ENCODE results near the gene SCGB3A1.
A peak's percentile ranks its signal among the peaks of the same experiment; 100 is the strongest.

Gene SCGB3A1

DNA sequence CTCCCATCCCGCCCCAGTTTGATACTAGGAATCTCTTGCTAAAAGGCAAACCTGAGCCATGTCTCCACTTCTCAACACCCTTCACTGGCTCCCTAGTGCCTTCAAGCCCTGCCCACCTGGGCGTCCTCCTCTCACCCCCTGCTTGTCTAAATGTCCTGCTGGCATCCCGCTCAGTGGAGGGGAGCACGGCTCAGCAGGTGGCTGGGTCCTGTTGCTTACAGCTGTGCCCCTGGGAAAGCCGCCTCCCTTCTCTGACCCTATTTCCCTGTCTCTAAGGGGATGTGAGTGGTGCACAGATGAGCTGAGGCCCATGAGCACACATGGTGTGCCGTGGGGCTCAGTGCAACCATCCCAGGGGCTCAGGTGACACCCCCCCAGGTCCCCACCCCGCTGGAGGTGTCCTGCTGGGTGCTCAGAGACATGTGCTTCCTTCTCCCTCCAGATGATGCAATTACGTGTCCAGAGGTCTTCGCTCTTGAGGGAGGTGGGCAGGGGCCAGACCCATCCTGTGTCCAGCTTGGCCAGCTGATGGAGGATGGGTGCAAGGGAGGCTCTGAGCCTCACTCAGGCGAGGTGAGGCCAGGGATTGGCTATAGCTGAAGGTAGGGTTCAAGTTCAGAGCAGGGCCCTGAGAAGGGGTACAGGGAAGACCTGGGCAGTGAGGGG is 34.0 kb upstream of the SCGB3A1 start:
- no peak for DNase-seq

DNA sequence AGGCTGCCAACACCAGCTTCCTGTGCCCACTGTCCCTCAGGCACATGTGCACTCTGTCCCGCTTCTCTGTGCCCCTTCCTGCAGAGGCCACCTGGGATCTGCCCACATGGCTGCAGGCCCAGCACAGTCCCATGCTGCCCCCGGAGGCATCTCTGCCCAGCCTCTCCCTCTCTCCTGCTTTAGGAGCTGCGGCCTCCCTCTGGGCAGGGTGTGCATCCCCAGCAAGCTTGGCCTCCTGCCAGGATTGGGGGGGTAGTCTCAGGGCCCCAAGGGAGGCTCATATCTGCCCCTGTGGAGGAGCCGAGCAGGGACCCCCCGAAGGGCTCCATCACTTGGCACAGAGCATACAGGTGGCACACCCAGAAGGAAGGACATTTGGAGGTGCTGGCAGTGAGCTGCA is 33.3 kb upstream of the SCGB3A1 start:
- no peak for DNase-seq

DNA sequence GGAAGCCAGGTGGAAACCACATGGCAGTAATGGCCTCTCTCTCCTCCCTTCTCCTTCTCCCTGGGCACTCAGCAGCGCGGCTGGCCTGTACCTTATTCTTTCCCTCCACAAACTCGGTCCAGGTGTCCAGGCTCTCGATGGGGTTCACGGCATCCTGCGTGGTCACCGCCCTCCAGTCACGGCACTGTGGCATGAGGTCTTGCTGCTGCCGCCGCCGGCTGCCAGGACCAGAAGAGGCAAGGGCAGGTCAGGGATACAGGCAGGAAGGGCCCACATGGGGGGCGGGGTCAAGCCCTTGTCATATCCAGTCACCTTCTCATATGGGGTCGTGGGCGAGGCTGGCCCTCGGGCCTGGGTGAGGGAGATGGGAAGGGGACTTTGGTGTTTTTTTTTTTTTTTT is 32.5 kb upstream of the SCGB3A1 start:
- no peak for DNase-seq

DNA sequence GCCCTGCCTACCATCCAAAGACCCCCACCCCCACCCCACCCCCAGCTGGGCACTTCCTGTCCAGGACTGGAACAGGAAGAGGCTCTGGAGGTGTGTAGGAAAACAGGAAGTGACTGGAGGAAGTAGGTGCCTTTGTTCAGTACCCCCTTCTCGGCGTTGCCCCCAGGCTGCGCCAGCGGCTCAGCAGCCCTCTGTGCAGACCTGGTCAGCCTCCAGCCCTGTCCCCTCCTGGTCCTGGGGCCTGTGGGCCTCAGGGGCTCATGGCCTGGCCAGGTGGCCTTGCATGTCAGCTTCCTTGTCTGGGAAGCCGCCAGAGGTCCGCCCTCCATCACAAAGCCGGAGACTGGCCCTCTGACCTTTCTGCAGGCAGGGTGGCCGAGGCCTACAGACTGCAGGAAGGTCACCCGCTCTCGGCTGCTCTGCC is 32.1 kb upstream of the SCGB3A1 start:
- DNase-seq: no peak

DNA sequence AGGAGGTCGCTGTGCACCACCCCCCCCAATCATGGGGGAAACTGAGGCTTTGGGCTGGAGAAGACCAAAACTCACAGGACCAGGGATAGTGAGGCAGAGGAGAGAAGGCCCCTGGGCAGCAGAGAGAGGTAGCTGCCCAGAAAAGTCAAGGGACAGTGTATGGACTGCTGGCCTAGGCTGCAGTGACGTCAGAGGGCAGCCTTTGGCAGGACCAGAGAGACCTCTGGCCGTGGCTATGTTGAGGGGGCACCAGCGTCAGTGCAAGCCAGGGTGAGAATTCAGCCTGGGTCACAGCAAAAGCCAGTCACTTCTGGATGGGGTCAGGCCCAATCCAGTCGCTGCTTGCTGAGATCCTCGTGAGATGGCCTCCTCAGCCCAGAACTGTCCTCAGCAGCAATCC is 31.6 kb upstream of the SCGB3A1 start:
- DNase-seq: no peak

DNA sequence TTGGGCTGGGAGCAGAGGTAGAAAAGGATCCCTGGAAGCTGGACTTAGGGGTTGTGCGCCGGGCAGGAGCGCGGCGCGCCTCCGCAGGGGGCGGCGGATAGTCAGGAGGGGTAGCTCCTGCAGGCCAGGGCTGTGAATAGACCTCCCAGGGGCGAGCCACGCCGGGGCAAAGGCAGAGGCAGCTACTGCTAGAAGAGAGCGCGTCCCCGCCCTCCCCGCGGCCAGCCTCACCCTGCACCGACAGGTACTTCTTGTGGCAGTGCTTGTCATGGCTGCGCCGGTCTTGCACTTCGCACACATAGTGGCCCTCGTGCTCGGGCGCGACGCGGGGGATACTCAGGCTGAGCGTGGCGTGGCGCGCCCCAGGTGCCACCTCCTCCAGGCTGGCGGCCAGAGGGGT is 30.0 kb upstream of the SCGB3A1 start:
- DNase-seq: no peak

DNA sequence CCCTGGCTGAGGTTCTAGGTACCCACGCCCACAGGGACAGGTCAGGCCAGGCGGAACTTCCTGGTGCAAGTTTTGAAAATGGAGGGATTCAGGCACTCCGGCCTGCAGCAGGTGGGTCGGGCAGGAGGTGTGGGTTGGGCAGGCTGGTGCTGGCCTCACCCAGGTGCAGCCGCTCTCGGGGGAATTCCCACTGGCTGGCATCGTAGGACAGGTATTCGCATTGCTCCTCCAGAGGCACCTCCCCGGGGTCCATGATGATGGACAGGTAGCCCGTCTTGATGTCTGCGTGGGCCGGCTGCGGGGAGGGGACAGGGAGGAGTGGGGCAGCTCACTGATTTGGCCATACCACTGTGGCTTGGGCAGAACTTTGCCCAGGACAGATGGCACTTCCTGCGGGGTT is 28.7 kb upstream of the SCGB3A1 start:
- DNase-seq: no peak

DNA sequence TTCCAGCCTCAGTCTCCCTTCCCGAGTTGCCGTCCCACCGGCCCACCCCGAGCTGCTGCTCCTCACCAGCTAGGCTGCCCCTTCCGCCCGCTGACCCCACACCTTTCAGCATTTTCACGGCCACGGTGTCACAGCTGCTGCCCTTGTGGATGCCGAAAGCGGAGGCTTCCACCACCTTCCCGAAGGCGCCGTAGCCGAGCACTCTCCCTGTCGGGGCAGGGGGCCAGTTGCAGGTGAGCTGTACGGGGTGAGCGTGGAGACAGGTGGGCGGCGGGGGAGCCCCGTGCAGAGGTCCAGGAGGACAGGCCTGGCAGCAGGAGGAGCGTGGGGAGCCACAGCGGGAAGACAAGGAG is 28.2 kb upstream of the SCGB3A1 start:
- DNase-seq: no peak

DNA sequence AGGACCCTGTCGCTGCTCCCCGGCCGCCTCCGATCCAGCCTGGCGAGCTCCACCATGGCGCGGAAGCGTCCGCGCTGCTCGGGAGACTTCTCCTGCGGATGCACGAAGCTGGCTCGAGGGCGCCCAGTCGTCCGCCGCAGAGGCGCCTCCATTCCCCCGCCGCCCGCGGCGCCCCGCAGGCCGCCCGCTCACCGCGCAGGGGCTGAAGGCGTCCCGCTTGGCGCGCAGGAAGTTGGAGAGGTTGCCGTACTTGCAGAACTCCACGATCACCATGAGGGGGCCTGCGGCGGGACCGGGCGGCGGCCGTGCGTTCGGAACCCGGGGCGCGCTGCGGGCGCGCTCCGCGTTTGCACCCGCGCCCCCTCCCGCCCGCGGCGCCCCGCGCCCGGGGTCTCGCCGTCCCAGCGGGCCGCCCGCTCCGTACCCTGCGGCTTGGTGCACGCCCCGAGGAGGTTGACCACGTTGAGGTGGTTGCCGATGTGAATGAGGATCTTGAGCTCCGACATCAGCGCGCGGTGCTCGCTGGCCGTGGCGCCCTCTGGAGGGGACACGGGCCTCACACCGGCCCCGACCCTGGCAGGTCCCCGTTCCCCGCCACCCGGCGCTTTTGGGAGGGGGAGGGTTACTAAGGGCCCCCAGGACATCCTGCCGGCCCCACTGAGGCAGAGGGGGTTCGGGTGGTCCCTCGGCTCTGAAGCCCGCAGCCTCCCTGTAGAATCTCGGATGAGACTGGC is 27.7 kb upstream of the SCGB3A1 start:
- DNase-seq: no peak

DNA sequence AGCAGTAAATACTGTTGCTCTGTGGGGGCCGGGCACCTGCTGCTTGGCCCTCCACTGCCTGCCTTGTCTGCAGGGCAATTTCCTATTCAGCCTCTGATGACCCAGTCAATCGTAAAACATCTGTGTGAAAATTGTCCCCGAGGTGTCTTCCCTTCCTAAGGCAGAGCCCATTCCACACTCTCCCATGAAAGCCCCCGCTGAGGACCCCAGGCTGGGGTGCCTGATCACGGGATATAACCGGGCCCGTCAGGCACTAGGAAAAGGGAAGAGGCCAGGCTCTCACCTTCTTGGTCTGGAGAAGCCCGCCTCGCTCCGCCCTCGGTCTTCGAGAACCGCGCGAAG is 27.2 kb upstream of the SCGB3A1 start:
- DNase-seq: no peak

DNA sequence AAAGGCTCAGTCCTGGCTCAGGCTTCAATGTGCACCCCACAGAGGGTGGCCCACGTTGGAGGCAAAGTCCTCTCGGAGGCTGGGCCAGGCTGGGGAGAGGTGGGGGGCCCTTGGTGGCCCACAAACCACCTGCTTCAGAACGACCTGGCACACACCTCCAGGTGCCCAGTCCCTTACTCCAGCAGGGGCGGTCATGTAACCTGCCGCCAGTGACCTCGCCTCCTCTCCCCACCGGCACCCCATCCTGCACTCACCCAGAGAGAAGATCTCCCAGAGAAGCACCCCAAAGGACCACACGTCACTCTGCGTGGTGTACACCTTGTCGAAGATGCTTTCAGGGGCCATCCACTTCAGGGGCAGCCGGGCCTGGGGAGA is 22.5 kb upstream of the SCGB3A1 start:
- no peak for DNase-seq

DNA sequence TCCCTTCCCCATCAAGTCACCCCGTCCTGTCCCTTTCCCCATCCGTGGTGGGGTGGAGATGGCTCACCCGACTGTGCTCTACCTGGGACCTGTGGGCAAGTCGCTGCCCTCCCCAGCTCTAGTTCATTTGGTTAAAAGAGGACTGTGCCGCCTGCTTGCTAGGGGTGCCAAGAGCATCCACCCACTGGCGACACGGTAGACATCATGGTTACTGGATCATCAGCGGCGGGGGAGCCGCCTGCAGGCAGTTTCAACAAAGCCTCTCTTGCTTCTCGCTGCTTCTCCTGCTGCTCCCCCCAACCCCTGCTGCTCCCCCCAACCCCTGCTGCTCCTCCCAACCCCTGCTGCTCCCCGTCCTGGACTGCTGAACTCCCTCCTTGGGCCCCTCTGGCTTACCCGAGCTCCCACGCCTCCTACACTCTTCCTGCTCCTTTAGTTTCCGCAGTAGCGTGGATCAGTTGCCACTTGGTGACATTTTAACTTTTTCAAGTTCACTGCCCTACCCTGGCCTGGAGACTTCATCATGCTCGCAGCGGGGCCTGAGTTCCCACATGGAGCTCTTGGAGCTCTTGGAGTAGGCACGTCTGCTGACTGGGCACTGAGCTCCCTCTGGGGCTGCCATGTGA is 22.0 kb upstream of the SCGB3A1 start:
- DNase-seq: no peak

DNA sequence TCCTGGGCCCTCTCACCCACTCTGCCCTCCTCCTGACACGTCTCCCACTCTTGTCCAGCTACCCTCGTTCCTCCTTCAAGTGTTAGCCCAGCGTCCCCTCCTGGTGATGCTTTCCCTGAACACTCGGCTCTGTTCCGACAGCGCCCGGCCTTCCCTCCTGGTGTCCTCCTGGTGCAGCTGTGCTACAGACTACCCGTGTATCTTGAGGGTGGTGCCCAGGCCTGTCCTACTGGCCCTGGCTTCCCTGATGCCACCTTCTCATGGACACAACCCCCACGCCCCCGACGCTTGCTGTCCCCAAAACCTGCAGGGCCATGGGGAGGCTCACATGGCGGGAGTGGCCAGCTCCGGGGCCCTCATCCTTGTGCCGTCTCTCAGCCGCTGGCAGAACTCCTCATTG is 21.4 kb upstream of the SCGB3A1 start:
- DNase-seq: no peak

DNA sequence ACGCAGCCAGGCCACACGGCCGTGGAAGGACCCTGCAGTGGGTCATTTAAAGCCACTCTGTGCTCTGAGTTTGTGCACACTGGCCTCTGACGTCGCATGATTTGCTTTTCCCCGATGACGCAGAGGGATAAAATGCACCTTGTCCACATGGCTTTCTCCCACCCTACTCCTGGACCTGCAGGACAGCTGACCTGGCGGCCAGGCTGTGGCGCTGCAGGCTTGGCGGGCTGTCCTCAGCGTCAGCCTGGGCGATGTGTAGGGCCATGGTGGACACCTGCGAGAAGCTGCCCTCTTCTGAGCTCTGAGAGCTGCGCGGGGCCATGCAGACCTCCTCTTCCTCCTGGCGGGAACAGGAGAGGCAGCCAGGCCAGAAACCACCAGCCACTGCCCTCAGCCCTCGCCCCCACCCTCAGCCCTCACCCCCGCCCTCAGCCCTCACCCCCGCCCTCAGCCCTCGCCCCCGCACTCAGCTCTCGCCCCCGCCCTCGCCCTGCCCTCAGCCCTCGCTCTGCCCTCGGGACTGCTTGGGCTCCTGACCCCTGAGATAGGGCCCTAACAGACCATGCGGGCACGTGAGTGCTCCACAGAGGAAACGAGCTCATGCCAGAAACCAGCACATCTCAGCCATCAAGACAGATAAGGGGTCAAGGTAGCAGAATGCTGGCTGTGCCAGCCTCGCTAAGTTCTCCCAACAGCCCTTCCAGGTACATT is 20.0 kb upstream of the SCGB3A1 start:
- no peak for DNase-seq

DNA sequence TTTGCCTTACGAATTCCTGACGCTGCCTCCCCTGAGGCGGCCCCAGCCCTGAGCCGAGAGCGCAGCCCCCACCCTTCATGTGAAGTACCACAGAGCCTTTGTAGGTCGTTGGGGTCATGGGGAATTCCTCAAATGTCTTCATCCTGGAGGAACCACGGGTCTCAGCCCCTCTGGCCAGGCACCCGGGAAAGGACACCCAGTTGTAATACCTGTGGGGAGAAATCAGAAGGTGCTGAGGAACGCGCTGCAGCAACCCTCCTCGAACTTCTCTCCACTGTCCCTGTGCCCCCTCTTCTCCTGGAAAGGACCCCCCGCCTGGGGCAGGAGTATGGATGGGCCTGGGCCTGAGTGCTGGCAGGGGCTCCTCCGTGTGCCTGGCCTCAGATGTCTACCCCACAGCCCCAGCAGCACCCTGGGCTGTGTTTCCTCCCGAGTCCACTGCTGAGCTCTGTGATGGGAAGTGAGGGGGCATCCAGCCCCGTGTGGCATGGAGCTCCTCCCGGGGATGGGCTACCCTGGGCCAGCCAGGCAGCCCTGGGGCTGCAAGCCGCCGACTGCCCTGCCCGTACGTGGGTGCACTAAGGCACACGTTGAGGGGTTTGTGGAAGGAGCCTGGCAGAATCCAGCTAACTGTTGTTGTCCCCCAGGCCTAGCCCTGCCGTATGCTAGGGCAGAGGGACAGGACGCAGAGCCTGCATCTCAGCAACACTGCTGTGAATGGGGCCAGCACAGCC is 18.7 kb upstream of the SCGB3A1 start:
- DNase-seq: no peak

DNA sequence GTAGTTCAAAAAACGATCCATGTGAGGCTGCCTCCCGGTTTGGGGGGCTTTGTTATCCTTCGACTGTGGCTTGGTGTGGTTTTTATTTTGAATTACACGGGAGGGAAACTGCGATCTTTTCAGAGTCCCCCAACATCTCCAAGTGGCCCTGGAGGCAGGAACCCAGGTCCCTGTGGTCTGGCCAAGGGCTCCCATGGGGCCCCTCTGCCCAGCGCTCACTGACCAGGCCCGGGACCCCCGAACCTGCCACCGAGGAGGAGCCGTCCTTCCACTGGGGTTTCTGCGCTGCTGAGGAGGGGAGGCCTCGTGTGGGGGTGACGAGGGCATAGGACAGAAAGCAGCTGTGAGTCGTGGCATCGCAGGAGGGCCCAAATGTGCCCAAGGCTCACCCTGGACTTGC is 18.1 kb upstream of the SCGB3A1 start:
- DNase-seq: no peak

DNA sequence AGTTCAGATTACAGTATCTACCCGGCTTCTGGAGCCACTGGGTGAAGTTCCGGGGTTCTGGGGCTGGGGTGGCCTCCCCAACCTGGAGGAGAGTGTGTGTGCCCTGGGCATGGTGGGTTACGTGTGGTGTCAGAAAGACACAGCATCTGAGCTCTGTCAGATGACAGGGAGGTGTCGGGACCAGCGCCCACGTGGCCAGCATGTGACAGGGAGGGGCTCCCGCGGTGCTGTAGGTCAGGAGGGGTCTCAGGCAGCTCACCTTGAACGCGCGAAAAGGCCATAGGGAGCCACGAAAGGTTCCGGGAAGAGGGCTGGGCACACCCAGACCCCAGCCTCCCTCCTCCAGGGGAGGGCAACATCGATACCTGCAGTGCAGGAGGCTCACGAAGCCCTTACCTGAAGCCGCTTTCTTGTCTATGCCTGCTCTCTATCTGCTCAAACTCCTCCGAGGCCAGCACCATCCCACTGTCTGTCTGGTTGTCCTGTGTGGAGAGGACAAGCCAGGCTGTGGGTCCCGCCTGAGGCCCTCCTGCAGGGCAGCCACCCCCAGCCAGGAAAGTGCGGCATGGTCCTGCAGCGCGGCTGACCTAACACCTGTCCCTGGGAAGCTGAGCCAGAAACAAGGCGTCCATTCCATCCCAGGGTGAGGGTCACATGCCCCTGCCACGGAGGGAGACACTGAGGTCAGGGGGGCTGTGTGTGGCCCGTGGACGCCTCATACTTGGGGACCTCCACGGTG is 17.4 kb upstream of the SCGB3A1 start:
- DNase-seq: no peak

DNA sequence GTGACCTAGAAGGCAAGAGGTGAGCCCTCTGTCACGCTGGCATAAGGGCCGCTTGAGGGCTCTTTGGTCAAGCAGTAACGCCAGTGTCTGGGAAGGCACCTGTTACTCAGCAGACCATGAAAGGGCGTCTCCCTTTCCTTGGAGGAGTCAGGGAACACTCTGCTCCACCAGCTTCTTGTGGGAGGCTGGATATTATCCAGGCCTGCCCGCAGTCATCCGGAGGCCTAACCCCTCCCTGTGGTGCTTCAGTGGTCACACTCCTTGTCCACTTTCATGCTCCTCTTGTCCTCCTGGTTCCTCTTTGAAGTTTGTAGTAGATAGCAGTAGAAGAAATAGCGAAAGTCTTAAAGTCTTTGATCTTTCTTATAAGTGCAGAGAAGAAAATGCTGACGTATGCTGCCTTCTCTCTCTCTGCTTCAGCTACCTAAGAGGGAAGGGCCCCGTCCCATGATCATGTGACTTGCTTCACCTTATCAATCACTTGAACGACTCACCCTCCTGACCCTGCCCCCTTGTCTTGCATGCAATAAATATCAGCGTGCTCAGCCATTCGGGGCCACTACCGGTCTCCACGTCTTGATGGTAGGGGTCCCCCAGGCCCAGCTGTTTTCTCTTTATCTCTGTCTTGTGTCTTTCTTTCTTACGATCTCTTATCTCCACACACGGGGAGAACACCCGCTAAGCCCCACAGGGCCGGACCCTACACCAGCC is 16.7 kb upstream of the SCGB3A1 start:
- no peak for DNase-seq

DNA sequence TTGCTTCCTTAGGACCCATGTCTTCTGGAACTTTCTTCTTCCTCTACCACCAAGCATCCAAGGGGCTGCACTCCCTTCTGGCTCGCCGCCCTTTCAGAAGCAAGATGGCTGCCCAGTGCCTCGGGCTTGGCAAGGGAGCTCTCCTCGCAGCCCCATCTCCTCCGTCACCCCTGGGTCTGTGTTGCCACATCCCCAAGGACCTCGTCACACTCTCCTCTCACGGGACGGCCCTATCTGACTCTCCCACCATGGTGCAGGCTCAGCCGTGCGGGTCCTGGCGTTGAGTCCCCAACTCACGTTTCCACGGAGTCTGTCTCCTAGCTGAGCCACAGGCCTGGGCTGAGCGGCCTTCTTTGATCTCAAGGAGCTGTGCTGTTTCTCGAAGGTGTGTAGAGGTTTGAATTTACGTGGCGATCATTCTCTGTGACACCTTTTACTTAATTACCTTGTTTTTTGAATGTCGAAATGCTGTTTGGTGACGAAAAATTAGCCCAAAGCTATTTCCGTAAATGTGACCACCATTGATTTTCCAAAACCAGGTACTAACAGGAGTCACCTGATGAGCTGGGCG is 15.0 kb upstream of the SCGB3A1 start:
- no peak for DNase-seq

DNA sequence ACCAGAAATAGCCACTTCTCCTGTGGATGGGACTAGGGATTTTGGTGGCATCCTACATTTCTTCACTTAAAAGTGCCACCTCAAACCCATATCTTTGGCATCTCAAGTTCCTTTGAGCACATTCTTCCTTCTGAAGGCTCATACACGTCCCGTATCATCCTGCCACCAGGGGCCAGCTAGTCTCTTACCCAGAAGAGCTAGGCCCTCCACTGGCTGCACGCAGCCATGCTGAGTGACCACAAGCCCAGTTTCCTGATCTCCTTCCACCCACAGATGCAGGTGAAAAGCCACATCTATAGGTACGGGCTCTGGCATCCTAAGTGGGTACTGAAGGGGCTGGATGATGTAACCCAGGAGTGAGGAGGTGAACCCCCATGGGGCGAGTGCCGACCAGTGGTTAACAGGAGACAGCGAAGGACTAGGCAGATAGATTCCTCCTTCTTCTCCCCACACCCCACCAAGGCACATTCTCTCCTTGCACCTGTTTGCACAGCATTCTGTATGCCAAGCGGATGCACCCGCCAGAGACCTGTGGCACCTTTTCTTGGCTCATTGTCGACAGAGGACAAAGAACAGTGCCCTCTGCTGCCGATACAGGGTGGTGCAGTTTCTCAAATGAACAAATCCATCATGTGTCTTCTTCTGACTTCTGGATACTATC is 14.4 kb upstream of the SCGB3A1 start:
- DNase-seq: peak in 1 of 2 experiments; percentile 12

DNA sequence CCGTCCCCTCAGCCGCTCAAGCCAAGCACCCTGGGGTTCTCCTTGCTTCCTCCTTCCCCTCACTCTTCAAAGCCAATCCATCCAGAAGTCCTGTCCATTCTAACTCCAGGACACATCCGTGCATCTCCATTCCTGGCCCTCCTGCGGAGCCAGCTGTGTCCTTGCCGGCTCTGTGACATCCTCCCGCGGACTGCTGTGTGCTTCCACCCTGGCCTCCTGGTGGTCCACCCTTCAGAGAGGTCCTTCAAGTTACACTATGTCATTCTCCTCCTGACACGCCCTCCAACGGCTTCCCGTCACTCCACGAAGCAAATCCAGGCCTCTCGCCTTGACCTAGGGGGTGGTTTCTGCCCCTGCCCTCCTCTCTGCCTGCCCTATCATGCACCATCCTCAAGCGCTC is 13.0 kb upstream of the SCGB3A1 start:
- DNase-seq: no peak
